B cell (primary cell): ENCODE results near the gene PSMD2. TPM values are rescaled to one million over a fixed set of nuclear protein-coding genes. Genes with fewer than 3 reads are reported as not detected.

Source experiments
- ATAC-seq: fragments of 200-7000 bp; cut with Tn5 transposase; one replicate; pipeline ENCODE4 v1.10.0; 2021; ENCODE audit warnings: low read depth, mild to moderate bottlenecking, moderate number of reproducible peaks, moderate library complexity
- CTCF ChIA-PET: fragments of 350-600 bp; sonication (Branson Sonifier 250); formaldehyde crosslinking; loops from one replicate; lab custom pipeline; 2021; ENCODE audit warnings: antibody characterized with exemption, inconsistent platforms; lab: Charles Lee
- POLR2A ChIA-PET: fragments of 350-600 bp; sonication (Branson Sonifier 250); formaldehyde crosslinking; loops from one replicate; lab custom pipeline; 2021; ENCODE audit warnings: antibody characterized with exemption; lab: Charles Lee
- DNase-seq: peaks from one replicate; pipeline ENCODE4 v3.0.0; 2013
- H2AFZ ChIP-seq: 2 replicates; pipeline ENCODE4 v1.6.1; 2012; ENCODE audit warnings: mild to moderate bottlenecking, low read depth, low read length; ENCODE audit not compliant: insufficient read depth, poor library complexity, severe bottlenecking
- H3K27ac ChIP-seq, 2 donors: 1 replicate in 1 of 2; 2 replicates in 1 of 2; pipeline ENCODE4 v1.5.1; 2012 to 2013; ENCODE audit warnings: low read length in 2 of 2, mild to moderate bottlenecking in 2 of 2, moderate library complexity in 1 of 2
- H3K27me3 ChIP-seq, 4 experiments: fragments of 200-600 bp in 1 of 4; sonication (generic) in 1 of 4; replicated peaks in 1 of 4; 1 replicate in 2 of 4; 2 replicates in 2 of 4; pipeline versions ENCODE4 v1.6.1 to v1.7.0; 2013 to 2016; ENCODE audit warnings: low read length in 3 of 4, mild to moderate bottlenecking in 2 of 4, mixed read lengths in 1 of 4, moderate library complexity in 1 of 4; ENCODE audit not compliant: insufficient read depth in 4 of 4, control insufficient read depth in 3 of 4; ENCODE audit errors: control extremely low read depth in 1 of 4
- H3K36me3 ChIP-seq, 2 experiments: replicated peaks in 1 of 2; 1 replicate in 1 of 2; 2 replicates in 1 of 2; pipeline versions ENCODE4 v1.6.1 to v1.7.1; 2013; ENCODE audit warnings: low read length in 1 of 2; ENCODE audit not compliant: insufficient read depth in 2 of 2, control insufficient read depth in 1 of 2; ENCODE audit errors: control extremely low read depth in 1 of 2, extremely low read depth in 1 of 2
- H3K4me1 ChIP-seq, 2 donors: fragments of 200-600 bp in 1 of 2; sonication (generic) in 1 of 2; 1 replicate in 1 of 2; 2 replicates in 1 of 2; pipeline versions ENCODE4 v1.5.1 to v1.6.1; 2013 to 2017; ENCODE audit warnings: low read length in 2 of 2; ENCODE audit not compliant: control insufficient read depth in 2 of 2, insufficient read depth in 2 of 2
- H3K4me2 ChIP-seq: replicated peaks from 2 replicates; pipeline ENCODE3; 2012; ENCODE audit warnings: mild to moderate bottlenecking, low read depth, low read length; ENCODE audit not compliant: poor library complexity, severe bottlenecking
- H3K4me3 ChIP-seq, 5 experiments: fragments of 200-600 bp in 1 of 5; sonication (generic) in 1 of 5; 1 replicate in 3 of 5; 2 replicates in 2 of 5; pipeline versions ENCODE4 v1.5.1 to v1.7.0; 2011 to 2016; ENCODE audit warnings: low read length in 4 of 5, mild to moderate bottlenecking in 4 of 5, low read depth in 2 of 5, control low read depth in 1 of 5, moderate library complexity in 1 of 5; ENCODE audit not compliant: insufficient read depth in 1 of 5; ENCODE audit errors: control extremely low read depth in 1 of 5, extremely low read depth in 1 of 5
- H3K79me2 ChIP-seq: fragments of 200-600 bp; sonication (generic); one replicate; pipeline ENCODE4 v1.6.0; 2016; ENCODE audit warnings: low read length; ENCODE audit not compliant: control insufficient read depth, insufficient read depth
- H3K9ac ChIP-seq: fragments of 200-600 bp; sonication (generic); 2 replicates; pipeline ENCODE4 v1.6.1; 2017; ENCODE audit warnings: mild to moderate bottlenecking, low read length, moderate library complexity
- H3K9me3 ChIP-seq, 3 donors: one replicate each; pipeline versions ENCODE4 v1.6.1 to v1.7.1; 2013; ENCODE audit warnings: low read length in 2 of 3; ENCODE audit not compliant: control insufficient read depth in 2 of 3, insufficient read depth in 1 of 3; ENCODE audit errors: control extremely low read depth in 1 of 3
- H4K20me1 ChIP-seq: 2 replicates; pipeline ENCODE4 v1.6.0; 2012; ENCODE audit warnings: mild to moderate bottlenecking, low read length; ENCODE audit not compliant: insufficient read depth, control insufficient read depth, poor library complexity, severe bottlenecking
- H3K27ac Mint-ChIP-seq: one replicate; pipeline ENCODE4 v1.8.0; 2021; ENCODE audit warnings: mixed read lengths
- H3K27me3 Mint-ChIP-seq: one replicate; pipeline ENCODE4 v1.8.0; 2021; ENCODE audit warnings: mixed read lengths
- H3K4me1 Mint-ChIP-seq: one replicate; pipeline ENCODE4 v1.8.0; 2021; ENCODE audit warnings: mixed read lengths
- H3K4me3 Mint-ChIP-seq: one replicate; pipeline ENCODE4 v1.8.0; 2021; ENCODE audit warnings: mixed read lengths
- H3K9me3 Mint-ChIP-seq: one replicate; pipeline ENCODE4 v1.8.0; 2022; ENCODE audit warnings: mixed read lengths; ENCODE audit not compliant: insufficient read depth
- CTCF ChIP-seq: fragments of 200-600 bp; IDR thresholded peaks from one replicate; pipeline ENCODE4 v1.8.0; 2022; ENCODE audit warnings: antibody characterized with exemption, mild to moderate bottlenecking
- EZH2 ChIP-seq: IDR thresholded peaks from 2 replicates; pipeline ENCODE4 v1.6.1; 2012; ENCODE audit warnings: borderline replicate concordance, low read depth, mild to moderate bottlenecking, moderate library complexity, low read length; ENCODE audit not compliant: insufficient read depth, poor library complexity, severe bottlenecking
- WGBS: methylation state at CpG from one replicate; pipeline ENCODE4 v1.1.5; 2013; ENCODE audit warnings: missing lambda C conversion rate; ENCODE audit not compliant: insufficient coverage; 5-methylcytosine and 5-hydroxymethylcytosine counted together
- intact Hi-C: fragments of 100-400 bp; cut with micrococcal nuclease; formaldehyde crosslinking; loops from one replicate; pipeline ENCODE4 v1.10.0; 2022
- polyA plus RNA-seq: library from polyadenylated mRNA; depleted of rRNA; stranded (reverse); fragments of >200 nt; gene quantifications from 2 replicates; pipeline ENCODE4 v1.2.3, GENCODE V29; 2012
- total RNA-seq, 2 donors: library from RNA; stranded (reverse); fragments of 120-200 nt in 1 of 2; gene quantifications; 1 replicate in 1 of 2; 2 replicates in 1 of 2; pipeline versions ENCODE4 v1.2.3 to v1.2.4, GENCODE V29; 2013 to 2022

PSMD2 gene
- total and polyA plus RNA-seq, 2 donors (not counting 1 experiment from before 2014, with no cell fraction given): 79.4 to 140 TPM

- no peak overlapping the region for H3K9ac ChIP-seq
- H3K36me3 ChIP-seq: no peaks in the 10 kb centered on the region
- 26% methylated on average over 19 of the region's 28 CpGs for WGBS
Observed at GRCh38 chr3:184259396-184259877, 39.6 kb upstream of the PSMD2 start.

More at GRCh38 chr3:184259396-184259877, 39.6 kb upstream of the PSMD2 start:
- Mint-ChIP-seq H3K4me1 (peaks cover 24% of the 10 kb centered on the region), H3K9me3 (no peaks in the 10 kb centered on the region), H3K4me3 (peak overlapping the region; percentile 74), H3K27me3 (peaks cover 36% of the 10 kb centered on the region), H3K27ac (no peak overlapping the region)
- peaks cover 0 to 53% (median 23%) of the 10 kb centered on the region in 4 experiments for H3K27me3 ChIP-seq
- H3K79me2 ChIP-seq: no peaks in the 10 kb centered on the region
- intact Hi-C loops: no loop called here
- H3K27ac ChIP-seq: no peak overlapping the region
- no peak for DNase-seq
- H3K4me3 ChIP-seq: no peak overlapping the region
- H3K4me2 ChIP-seq: peak overlapping the region; percentile 8
- peaks cover 7% of the 10 kb centered on the region for H4K20me1 ChIP-seq
- peaks cover 27% of the 10 kb centered on the region in 2 donors for H3K4me1 ChIP-seq
- no peak for ATAC-seq
- peaks cover 0 to 4% (median 0%) of the 10 kb centered on the region in 3 donors for H3K9me3 ChIP-seq
- no peak for TF ChIP-seq EZH2
- no peak for TF ChIP-seq CTCF
- ChIA-PET POLR2A (no interaction called here), CTCF (interaction anchor here (1.5 to 2.6 kb wide), 2 partner anchors 10 to 32 kb away, joined by 3 to 9 read pairs; partner anchors contain the start of gene EEF1AKMT4)
- no peak overlapping the region for H2AFZ ChIP-seq
